ENCODE measurements around the gene SYT6. TPM values are rescaled to one million over a fixed set of nuclear protein-coding genes. Genes with fewer than 3 reads are reported as not detected.
A peak's percentile ranks its signal among the peaks of the same experiment; 100 is the strongest.

Gene SYT6
- total RNA-seq, 4 donors from 2014 or later = 2.0 TPM; not detected in 3

DNA sequence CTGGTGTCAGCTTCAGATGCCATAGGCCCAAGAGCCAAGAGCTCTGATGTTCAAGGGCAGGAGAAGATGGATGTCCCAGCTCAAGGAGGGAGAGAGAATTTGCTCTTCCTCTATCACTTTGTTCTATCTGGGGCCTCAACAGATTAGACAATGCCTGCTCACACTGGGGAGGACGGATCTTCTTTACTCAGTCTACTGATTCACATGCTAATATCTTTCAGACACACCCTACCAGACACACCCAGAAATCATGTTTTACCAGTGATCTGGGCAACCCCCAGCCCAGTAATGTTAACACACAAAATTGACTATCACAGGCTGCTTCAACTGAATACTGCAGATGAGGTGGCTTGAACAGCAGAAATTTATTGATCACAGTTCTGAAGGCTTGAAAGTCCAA is 105.4 kb downstream of the SYT6 start:
- 80% methylated on average over 1 of the region's 1 CpG; no CpG with 5 or more reads in 1 of the 2 donors for WGBS, 2 donors (ENCODE audit: low coverage in 1 of 2)

GRCh38 chr1:114043548-114043947 is 110.1 kb downstream of the SYT6 start:
- Histone ChIP-seq H3K4me3 (no peak overlapping the region), H3K27me3 (no peaks in the 10 kb centered on the region), H3K36me3 (no peaks in the 10 kb centered on the region), H3K4me1 (peaks cover 0 to 11% (median 0%) of the 10 kb centered on the region in 3 donors), H3K9me3 (peaks cover 0 to 4% (median 0%) of the 10 kb centered on the region in 3 donors), H3K27ac (no peak overlapping the region)
- no peak for ATAC-seq
- no peak for TF ChIP-seq POLR2A (IDR thresholded peaks at IDR 0.05)
- no peak for TF ChIP-seq EP300 (IDR thresholded peaks at IDR 0.05)
- TF ChIP-seq CTCF (IDR thresholded peaks at IDR 0.05) = no peak
- no peak for TF ChIP-seq POLR2AphosphoS5 (IDR thresholded peaks at IDR 0.05)
- WGBS, 2 donors (ENCODE audit: low coverage in 1 of 2) = 38 to 53% methylated on average over 5 of the region's 5 CpGs

More for the DNA sequence above, 105.4 kb downstream of the SYT6 start:
- no peaks in the 10 kb centered on the region for H3K27me3 ChIP-seq
- no peak overlapping the region for H3K27ac ChIP-seq
- no peak for ATAC-seq
- peaks cover 0 to 4% (median 0%) of the 10 kb centered on the region in 3 donors for H3K9me3 ChIP-seq
- H3K36me3 ChIP-seq = no peaks in the 10 kb centered on the region
- H3K4me1 ChIP-seq = peaks cover 0 to 7% (median 0%) of the 10 kb centered on the region in 3 donors
- no peak overlapping the region for H3K4me3 ChIP-seq
- TF ChIP-seq CTCF (IDR thresholded peaks at IDR 0.05) = no peak
- no peak for TF ChIP-seq EP300 (IDR thresholded peaks at IDR 0.05)
- no peak for TF ChIP-seq POLR2A (IDR thresholded peaks at IDR 0.05)
- no peak for TF ChIP-seq POLR2AphosphoS5 (IDR thresholded peaks at IDR 0.05)

DNA sequence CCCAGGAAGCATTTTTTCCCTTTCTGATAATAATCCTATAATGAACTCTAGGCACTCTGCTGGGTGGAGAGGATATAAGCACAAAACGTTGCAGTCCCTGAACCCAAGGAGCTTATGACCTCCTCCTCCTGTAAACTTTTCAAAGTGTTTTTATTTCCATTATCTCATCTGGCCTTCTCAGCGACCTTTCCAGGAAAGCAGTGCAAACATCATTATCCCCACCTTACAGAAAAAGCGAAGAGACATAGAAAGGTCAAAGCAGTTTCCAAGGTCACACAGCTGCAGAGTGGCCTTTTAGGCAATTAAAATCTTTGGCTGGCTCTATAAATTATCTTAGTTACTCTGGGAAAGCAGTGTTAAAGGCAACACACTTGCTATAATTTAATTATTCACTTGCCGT is 110.6 kb downstream of the SYT6 start:
- Histone ChIP-seq H3K27ac (no peak overlapping the region), H3K27me3 (no peaks in the 10 kb centered on the region), H3K9me3 (peaks cover 0 to 4% (median 0%) of the 10 kb centered on the region in 3 donors), H3K4me1 (peaks cover 0 to 11% (median 0%) of the 10 kb centered on the region in 3 donors), H3K4me3 (no peak overlapping the region), H3K36me3 (no peaks in the 10 kb centered on the region)
- 22 to 26% methylated on average over 4 of the region's 4 CpGs for WGBS, 2 donors (ENCODE audit: low coverage in 1 of 2)
- no peak for ATAC-seq
- TF ChIP-seq POLR2AphosphoS5 (IDR thresholded peaks at IDR 0.05) (no peak), POLR2A (IDR thresholded peaks at IDR 0.05) (no peak), CTCF (IDR thresholded peaks at IDR 0.05) (no peak), EP300 (IDR thresholded peaks at IDR 0.05) (no peak)

DNA sequence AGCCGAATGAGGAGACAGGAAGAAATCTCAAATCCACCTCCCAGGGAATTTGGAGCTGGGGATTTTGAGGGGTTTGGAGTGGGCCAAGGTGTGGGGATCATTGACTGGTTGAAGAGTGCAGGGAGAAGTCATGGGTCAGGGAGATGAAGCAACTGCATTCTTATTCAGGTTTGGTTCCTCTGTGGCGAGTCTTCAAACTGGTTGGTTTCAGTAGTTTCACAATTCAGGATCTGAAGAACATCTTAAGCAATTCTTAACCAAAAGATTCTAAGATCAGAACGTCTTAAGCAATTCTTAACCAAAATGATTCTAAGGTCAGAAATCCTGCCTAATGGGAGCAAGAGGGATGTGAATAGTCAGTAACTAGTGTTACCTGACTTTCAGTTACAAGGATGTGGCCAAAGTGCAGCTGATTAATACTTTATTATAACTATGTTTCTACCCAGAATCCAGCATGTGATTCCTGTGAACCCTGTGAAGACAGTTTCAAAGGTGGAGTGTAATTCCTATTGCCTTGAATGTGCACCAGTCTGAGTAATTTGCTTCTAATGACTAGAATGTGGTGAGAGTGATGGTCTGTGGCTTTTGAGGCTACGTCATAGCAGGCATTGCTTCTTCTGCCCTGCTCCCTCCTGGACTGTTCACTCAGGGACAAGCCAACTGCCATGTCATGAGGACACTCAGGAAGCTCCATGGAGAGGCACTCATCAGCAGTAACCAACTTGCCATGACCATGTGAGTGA is 113.2 kb downstream of the SYT6 start:
- no peak for TF ChIP-seq POLR2AphosphoS5 (IDR thresholded peaks at IDR 0.05)
- TF ChIP-seq CTCF (IDR thresholded peaks at IDR 0.05) = no peak
- TF ChIP-seq POLR2A (IDR thresholded peaks at IDR 0.05) = no peak
- no peak for TF ChIP-seq EP300 (IDR thresholded peaks at IDR 0.05)
- ATAC-seq = peak; percentile 39
- Histone ChIP-seq H3K36me3 (no peaks in the 10 kb centered on the region), H3K27ac (no peak overlapping the region), H3K4me3 (no peak overlapping the region), H3K27me3 (no peaks in the 10 kb centered on the region), H3K4me1 (peaks cover 0 to 11% (median 0%) of the 10 kb centered on the region in 3 donors), H3K9me3 (no peaks in the 10 kb centered on the region)
- 55 to 69% methylated on average over 4 of the region's 4 CpGs for whole genome bisulfite sequencing, 2 donors (ENCODE audit: low coverage in 1 of 2)

Other genes with a start within 250 kb of the SYT6 start
- 10 to 100 TPM in 3 of 4 donors, 1 to 10 TPM in 1; 7.1 to 21.9 (median 12.6) TPM for gene AP4B1, start 249.1 kb downstream of the SYT6 start, total RNA-seq
- 1 to 10 TPM; 3.2 to 9.2 (median 5.1) TPM for gene DCLRE1B, start 248.5 kb downstream of the SYT6 start, total RNA-seq
- gene HIPK1, start 224.5 kb downstream of the SYT6 start, total RNA-seq = 10 to 100 TPM; 64.8 to 92.3 (median 76.9) TPM
- gene OLFML3, start 174.4 kb downstream of the SYT6 start, total RNA-seq = 100 to 1,000 TPM in 1 of 4 donors, 10 to 100 TPM in 3; 62.4 to 155 (median 65.5) TPM

Data from gastroesophageal sphincter (tissue), 4 donors.